Measurements from ENCODE around the gene POLH. TPM values are rescaled to one million over a fixed set of nuclear protein-coding genes. Genes with fewer than 3 reads are reported as not detected.
"Not testable (repeated sequence)": the region's sequence is repeated elsewhere in the genome, so short reads cannot be mapped to it uniquely, and the experiment has no call there.

Gene POLH
- total and polyA plus RNA-seq, 3 experiments from 2014 or later, result 15.6 to 38.6 (median 33.8) TPM

GRCh38 chr6:43584892-43585570 lies 9.0 kb downstream of the POLH start:
- Mint-ChIP-seq H3K4me1 (peaks cover 20 to 45% (median 28%) of the 10 kb centered on the region in 3 donors), H3K9me3 (no peaks in the 10 kb centered on the region), H3K27me3 (no peaks in the 10 kb centered on the region), H3K36me3 (peaks cover 0 to 58% (median 16%) of the 10 kb centered on the region in 3 donors), H3K27ac (peak overlapping the region; percentile 65 to 93 (median 89)), H3K4me3 (peak overlapping the region in 6 of 7 donors; percentile 43 to 72 (median 64))
- peak in 2 of 5 donors; percentile 7 to 10 for DNase-seq
- H3K4me1 ChIP-seq (ENCODE audit: insufficient read depth, low read length), result peaks cover 17% of the 10 kb centered on the region
- peaks cover 17% of the 10 kb centered on the region for H3K36me3 ChIP-seq (ENCODE audit: insufficient read depth, low read length)
- POLR2A ChIA-PET, result no interaction called here
- H3K9me3 ChIP-seq (ENCODE audit: low read length), result no peaks in the 10 kb centered on the region
- no peak overlapping the region for H3K27ac ChIP-seq (ENCODE audit: low read depth, low read length)
- no peaks in the 10 kb centered on the region for H3K27me3 ChIP-seq (ENCODE audit: insufficient read depth, low read length, poor library complexity, severe bottlenecking)
- CTCF ChIA-PET, result interaction anchor here (1.0 to 1.5 kb wide), 2 partner anchors 10 to 23 kb away, joined by 3 to 4 read pairs; partner anchors contain the start of gene XPO5
- H3K4me3 ChIP-seq (ENCODE audit: low read length), result no peak overlapping the region

- ChIA-PET CTCF (interaction anchor here (1.5 kb wide), 1 partner anchor 20 kb away, joined by 3 read pairs; no protein-coding TSS in a partner anchor), POLR2A (no interaction called here)
- Mint-ChIP-seq H3K4me3 (no peak overlapping the region), H3K4me1 (peaks cover 20 to 36% (median 27%) of the 10 kb centered on the region in 3 donors), H3K36me3 (peaks cover 0 to 66% (median 15%) of the 10 kb centered on the region in 3 donors), H3K9me3 (no peaks in the 10 kb centered on the region), H3K27ac (peak overlapping the region in 3 of 8 donors; percentile 13 to 85 (median 47)), H3K27me3 (no peaks in the 10 kb centered on the region)
- H3K4me3 ChIP-seq (ENCODE audit: low read length), result no peak overlapping the region
- H3K4me1 ChIP-seq (ENCODE audit: insufficient read depth, low read length), result peaks cover 17% of the 10 kb centered on the region
- peaks cover 17% of the 10 kb centered on the region for H3K36me3 ChIP-seq (ENCODE audit: insufficient read depth, low read length)
- no peak for DNase-seq
- no peak overlapping the region for H3K27ac ChIP-seq (ENCODE audit: low read depth, low read length)
- no peaks in the 10 kb centered on the region for H3K27me3 ChIP-seq (ENCODE audit: insufficient read depth, low read length, poor library complexity, severe bottlenecking)
- no peaks in the 10 kb centered on the region for H3K9me3 ChIP-seq (ENCODE audit: low read length)
These were observed 12.2 kb downstream of the POLH start for GRCh38 chr6:43588194-43588593.

GRCh38 chr6:43589564-43589963 lies 13.6 kb downstream of the POLH start:
- H3K4me1 ChIP-seq (ENCODE audit: insufficient read depth, low read length), result peaks cover 10% of the 10 kb centered on the region
- H3K27ac ChIP-seq (ENCODE audit: low read depth, low read length); POLR2A ChIA-PET; H3K9me3 ChIP-seq (ENCODE audit: low read length); DNase-seq; H3K27me3 Mint-ChIP-seq; H3K4me3 ChIP-seq (ENCODE audit: low read length); H3K27ac Mint-ChIP-seq; H3K9me3 Mint-ChIP-seq; H3K4me3 Mint-ChIP-seq; CTCF ChIA-PET; H3K27me3 ChIP-seq (ENCODE audit: insufficient read depth, low read length, poor library complexity, severe bottlenecking): not testable (repeated sequence)
- H3K36me3 Mint-ChIP-seq, result peaks cover 0 to 56% (median 14%) of the 10 kb centered on the region in 3 donors
- H3K4me1 Mint-ChIP-seq, result peaks cover 10 to 23% (median 13%) of the 10 kb centered on the region in 3 donors
- peaks cover 17% of the 10 kb centered on the region for H3K36me3 ChIP-seq (ENCODE audit: insufficient read depth, low read length)

- DNase-seq, result no peak
- Histone ChIP-seq H3K27ac (ENCODE audit: low read depth, low read length) (no peak overlapping the region), H3K9me3 (ENCODE audit: low read length) (no peaks in the 10 kb centered on the region), H3K4me1 (ENCODE audit: insufficient read depth, low read length) (no peaks in the 10 kb centered on the region), H3K4me3 (ENCODE audit: low read length) (no peak overlapping the region), H3K27me3 (ENCODE audit: insufficient read depth, low read length, poor library complexity, severe bottlenecking) (no peaks in the 10 kb centered on the region), H3K36me3 (ENCODE audit: insufficient read depth, low read length) (peaks cover 10% of the 10 kb centered on the region)
- Mint-ChIP-seq H3K27ac (no peak overlapping the region), H3K27me3 (no peaks in the 10 kb centered on the region), H3K9me3 (no peaks in the 10 kb centered on the region), H3K4me1 (peaks cover 0 to 4% (median 0%) of the 10 kb centered on the region in 3 donors), H3K4me3 (no peak overlapping the region), H3K36me3 (peaks cover 0 to 45% (median 4%) of the 10 kb centered on the region in 3 donors)
- CTCF ChIA-PET, result interaction anchor here (1.1 kb wide), 1 partner anchor 10 kb away, joined by 3 read pairs; no protein-coding TSS in a partner anchor
- POLR2A ChIA-PET, result no interaction called here
These were observed 18.0 kb downstream of the POLH start for GRCh38 chr6:43593938-43594337.

GRCh38 chr6:43600595-43600994 lies 24.6 kb downstream of the POLH start:
- no peaks in the 10 kb centered on the region for H3K4me1 Mint-ChIP-seq
- Histone ChIP-seq H3K9me3 (ENCODE audit: low read length) (no peaks in the 10 kb centered on the region), H3K27ac (ENCODE audit: low read depth, low read length) (no peak overlapping the region), H3K27me3 (ENCODE audit: insufficient read depth, low read length, poor library complexity, severe bottlenecking) (no peaks in the 10 kb centered on the region), H3K36me3 (ENCODE audit: insufficient read depth, low read length) (peaks cover 13% of the 10 kb centered on the region), H3K4me3 (ENCODE audit: low read length) (no peak overlapping the region), H3K4me1 (ENCODE audit: insufficient read depth, low read length) (no peaks in the 10 kb centered on the region)
- H3K4me3 Mint-ChIP-seq, result no peak overlapping the region
- ChIA-PET POLR2A (no interaction called here), CTCF (no interaction called here)
- peak overlapping the region in 3 of 8 donors; percentile 33 to 45 (median 35) for H3K27ac Mint-ChIP-seq
- H3K9me3 Mint-ChIP-seq, result no peaks in the 10 kb centered on the region
- DNase-seq, result no peak
- no peaks in the 10 kb centered on the region for H3K27me3 Mint-ChIP-seq
- peaks cover 0 to 61% (median 13%) of the 10 kb centered on the region in 3 donors for H3K36me3 Mint-ChIP-seq

- Mint-ChIP-seq H3K4me3 (no peak overlapping the region), H3K36me3 (peaks cover 0 to 63% (median 21%) of the 10 kb centered on the region in 3 donors), H3K27me3 (no peaks in the 10 kb centered on the region), H3K27ac (peak overlapping the region in 2 of 8 donors; percentile 68 to 71), H3K9me3 (no peaks in the 10 kb centered on the region), H3K4me1 (peaks cover 3 to 4% (median 3%) of the 10 kb centered on the region in 3 donors)
- Histone ChIP-seq H3K27me3 (ENCODE audit: insufficient read depth, low read length, poor library complexity, severe bottlenecking) (no peaks in the 10 kb centered on the region), H3K27ac (ENCODE audit: low read depth, low read length) (no peak overlapping the region), H3K36me3 (ENCODE audit: insufficient read depth, low read length) (peaks cover 8% of the 10 kb centered on the region), H3K4me1 (ENCODE audit: insufficient read depth, low read length) (no peaks in the 10 kb centered on the region), H3K4me3 (ENCODE audit: low read length) (no peak overlapping the region), H3K9me3 (ENCODE audit: low read length) (no peaks in the 10 kb centered on the region)
- ChIA-PET POLR2A (no interaction called here), CTCF (interaction anchor here (1.1 to 1.3 kb wide), 2 partner anchors 10 to 14 kb away, joined by 3 read pairs; no protein-coding TSS in a partner anchor)
- DNase-seq, result no peak
These were observed 28.2 kb downstream of the POLH start for GRCh38 chr6:43604174-43604573.

- no peak for DNase-seq
- no peak overlapping the region for H3K27ac ChIP-seq (ENCODE audit: low read depth, low read length)
- no peak overlapping the region for H3K4me3 Mint-ChIP-seq
- H3K9me3 Mint-ChIP-seq, result no peaks in the 10 kb centered on the region
- H3K27me3 ChIP-seq (ENCODE audit: insufficient read depth, low read length, poor library complexity, severe bottlenecking), result no peaks in the 10 kb centered on the region
- H3K27ac Mint-ChIP-seq, result no peak overlapping the region
- peaks cover 0 to 67% (median 22%) of the 10 kb centered on the region in 3 donors for H3K36me3 Mint-ChIP-seq
- H3K4me3 ChIP-seq (ENCODE audit: low read length), result no peak overlapping the region
- ChIA-PET POLR2A (no interaction called here), CTCF (no interaction called here)
- no peaks in the 10 kb centered on the region for H3K9me3 ChIP-seq (ENCODE audit: low read length)
- peaks cover 3 to 6% (median 4%) of the 10 kb centered on the region in 3 donors for H3K4me1 Mint-ChIP-seq
- no peaks in the 10 kb centered on the region for H3K27me3 Mint-ChIP-seq
- no peaks in the 10 kb centered on the region for H3K4me1 ChIP-seq (ENCODE audit: insufficient read depth, low read length)
- peaks cover 13% of the 10 kb centered on the region for H3K36me3 ChIP-seq (ENCODE audit: insufficient read depth, low read length)
These were observed 30.0 kb downstream of the POLH start for GRCh38 chr6:43606019-43606418.

GRCh38 chr6:43608310-43608763 lies 32.4 kb downstream of the POLH start:
- H3K4me3 Mint-ChIP-seq, result no peak overlapping the region
- POLR2A ChIA-PET, result no interaction called here
- H3K4me1 Mint-ChIP-seq, result peaks cover 3 to 6% (median 4%) of the 10 kb centered on the region in 3 donors
- peaks cover 21% of the 10 kb centered on the region for H3K36me3 ChIP-seq (ENCODE audit: insufficient read depth, low read length)
- H3K4me1 ChIP-seq (ENCODE audit: insufficient read depth, low read length), result no peaks in the 10 kb centered on the region
- no peaks in the 10 kb centered on the region for H3K27me3 Mint-ChIP-seq
- H3K9me3 Mint-ChIP-seq, result no peaks in the 10 kb centered on the region
- CTCF ChIA-PET, result interaction anchor here (0.7 to 2.8 kb wide), 15 partner anchors 10 to 471 kb away, joined by 3 to 11 read pairs (median 4); partner anchors contain the start of genes GTPBP2 and MAD2L1BP
- no peaks in the 10 kb centered on the region for H3K9me3 ChIP-seq (ENCODE audit: low read length)
- H3K27me3 ChIP-seq (ENCODE audit: insufficient read depth, low read length, poor library complexity, severe bottlenecking), result no peaks in the 10 kb centered on the region
- peak; percentile 22 to 68 (median 41) for DNase-seq
- no peak overlapping the region for H3K4me3 ChIP-seq (ENCODE audit: low read length)
- peak overlapping the region in 3 of 8 donors; percentile 27 to 79 (median 33) for H3K27ac Mint-ChIP-seq
- H3K27ac ChIP-seq (ENCODE audit: low read depth, low read length), result no peak overlapping the region
- H3K36me3 Mint-ChIP-seq, result peaks cover 0 to 64% (median 17%) of the 10 kb centered on the region in 3 donors

Measured in CD8-positive, alpha-beta memory T cell (primary cell).